H9 (cell line): ENCODE data around the gene TMPRSS3. TPM values are rescaled to one million over a fixed set of nuclear protein-coding genes. Genes with fewer than 3 reads are reported as not detected.
A peak's percentile ranks its signal among the peaks of the same experiment; 100 is the strongest.

Experiments
- DNase-seq: peaks from one replicate; pipeline ENCODE4 v3.0.0-alpha.2; 2017
- H2AFZ ChIP-seq: one replicate; pipeline ENCODE4 v1.6.1; 2013; ENCODE audit warnings: mild to moderate bottlenecking, low read length, control low read depth, moderate library complexity
- H2AK5ac ChIP-seq: 2 replicates; pipeline ENCODE4 v1.6.1; 2013; ENCODE audit warnings: low read length, control low read depth, mixed read lengths; ENCODE audit not compliant: insufficient read length
- H2BK120ac ChIP-seq: one replicate; pipeline ENCODE4 v1.6.1; 2013; ENCODE audit warnings: low read depth, mild to moderate bottlenecking, low read length, control low read depth, inconsistent platforms; ENCODE audit not compliant: poor library complexity, severe bottlenecking
- H2BK12ac ChIP-seq: 2 replicates; pipeline ENCODE4 v1.6.1; 2013; ENCODE audit warnings: low read length, control low read depth, mixed read lengths, low read depth; ENCODE audit not compliant: insufficient read length
- H2BK15ac ChIP-seq: 2 replicates; pipeline ENCODE4 v1.6.1; 2013; ENCODE audit warnings: low read depth, low read length, control low read depth
- H2BK20ac ChIP-seq: one replicate; pipeline ENCODE4 v1.6.1; 2013; ENCODE audit warnings: low read depth, mild to moderate bottlenecking, low read length, control low read depth, inconsistent platforms; ENCODE audit not compliant: poor library complexity, severe bottlenecking
- H2BK5ac ChIP-seq: 2 replicates; pipeline ENCODE4 v1.6.1; 2013; ENCODE audit warnings: low read length, control low read depth, mixed read lengths; ENCODE audit not compliant: insufficient read length
- H3K14ac ChIP-seq: 2 replicates; pipeline ENCODE4 v1.6.1; 2013; ENCODE audit warnings: low read length, control low read depth; ENCODE audit not compliant: insufficient read depth
- H3K18ac ChIP-seq: 2 replicates; pipeline ENCODE4 v1.6.1; 2013; ENCODE audit warnings: low read depth, mild to moderate bottlenecking, mixed read lengths, low read length, control low read depth; ENCODE audit not compliant: insufficient read length
- H3K23ac ChIP-seq: 2 replicates; pipeline ENCODE4 v1.6.1; 2013; ENCODE audit warnings: low read length, control low read depth, mixed read lengths, low read depth; ENCODE audit not compliant: insufficient read length
- H3K23me2 ChIP-seq: 2 replicates; pipeline ENCODE4 v1.6.1; 2013; ENCODE audit warnings: low read depth, mild to moderate bottlenecking, mixed read lengths, low read length, control low read depth; ENCODE audit not compliant: insufficient read length, poor library complexity, severe bottlenecking
- H3K27ac ChIP-seq: 2 replicates; pipeline ENCODE4 v1.5.1; 2013; ENCODE audit warnings: low read length, control low read depth, mixed read lengths, low read depth; ENCODE audit not compliant: insufficient read length
- H3K27me3 ChIP-seq: 2 replicates; pipeline ENCODE4 v1.6.1; 2013; ENCODE audit warnings: low read length, control low read depth, inconsistent platforms; ENCODE audit not compliant: insufficient read depth
- H3K4ac ChIP-seq: 2 replicates; pipeline ENCODE4 v1.6.1; 2013; ENCODE audit warnings: low read depth, mild to moderate bottlenecking, control low read depth, inconsistent platforms, low read length, moderate library complexity
- H3K4me1 ChIP-seq: 2 replicates; pipeline ENCODE4 v1.6.1; 2013; ENCODE audit warnings: low read length, control low read depth, inconsistent platforms; ENCODE audit not compliant: insufficient read depth
- H3K4me2 ChIP-seq: 2 replicates; pipeline ENCODE4 v1.6.1; 2013; ENCODE audit warnings: low read length, control low read depth, mixed read lengths; ENCODE audit not compliant: insufficient read length, insufficient read depth
- H3K56ac ChIP-seq: 2 replicates; pipeline ENCODE4 v1.6.1; 2013; ENCODE audit warnings: low read depth, mild to moderate bottlenecking, mixed read lengths, low read length, control low read depth; ENCODE audit not compliant: insufficient read length
- H3K79me1 ChIP-seq: 2 replicates; pipeline ENCODE4 v1.6.1; 2013; ENCODE audit warnings: low read depth, mild to moderate bottlenecking, moderate library complexity, low read length, control low read depth, inconsistent platforms; ENCODE audit not compliant: insufficient read depth, poor library complexity, severe bottlenecking
- H3K79me2 ChIP-seq: 2 replicates; pipeline ENCODE4 v1.6.1; 2013; ENCODE audit warnings: low read length, control low read depth, inconsistent platforms; ENCODE audit not compliant: insufficient read depth
- H3K9ac ChIP-seq: 2 replicates; pipeline ENCODE4 v1.6.1; 2013; ENCODE audit warnings: low read length, control low read depth, mixed read lengths; ENCODE audit not compliant: insufficient read length; ENCODE audit errors: extremely low read depth
- H3K9me3 ChIP-seq: one replicate; pipeline ENCODE4 v1.6.1; 2013; ENCODE audit warnings: low read depth, low read length, inconsistent platforms; ENCODE audit not compliant: control insufficient read depth
- H3T11ph ChIP-seq: one replicate; pipeline ENCODE4 v1.6.1; 2013; ENCODE audit warnings: mild to moderate bottlenecking, low read length, control low read depth, inconsistent platforms
- H4K20me1 ChIP-seq: one replicate; pipeline ENCODE4 v1.6.1; 2013; ENCODE audit not compliant: control insufficient read depth, insufficient read length, insufficient read depth
- H4K5ac ChIP-seq: 2 replicates; pipeline ENCODE4 v1.6.1; 2013; ENCODE audit warnings: low read depth, mild to moderate bottlenecking, mixed read lengths, low read length, control low read depth; ENCODE audit not compliant: insufficient read length
- H4K8ac ChIP-seq: replicated peaks from 2 replicates; pipeline ENCODE4 v1.6.1; 2013; ENCODE audit warnings: low read length, control low read depth, mixed read lengths, low read depth; ENCODE audit not compliant: insufficient read length
- H4K91ac ChIP-seq: 2 replicates; pipeline ENCODE4 v1.6.1; 2013; ENCODE audit warnings: low read depth, mild to moderate bottlenecking, moderate library complexity, mixed read lengths, low read length, control low read depth; ENCODE audit not compliant: insufficient read length
- H3K27ac Mint-ChIP-seq, 3 experiments: 2 replicates in 2 of 3; 3 replicates in 1 of 3; pipeline ENCODE4 v1.8.0; 2020 to 2021; ENCODE audit warnings: mixed read lengths in 3 of 3, mild to moderate bottlenecking in 1 of 3, moderate library complexity in 1 of 3
- H3K27me3 Mint-ChIP-seq: 2 replicates; pipeline ENCODE4 v1.8.0; 2021; ENCODE audit warnings: low read depth, mild to moderate bottlenecking, moderate library complexity, mixed read lengths
- H3K36me3 Mint-ChIP-seq, 3 experiments: 2 replicates in 2 of 3; 3 replicates in 1 of 3; pipeline ENCODE4 v1.8.0; 2020 to 2021; ENCODE audit warnings: low read depth in 3 of 3, mixed read lengths in 3 of 3; ENCODE audit not compliant: insufficient read depth in 1 of 3
- H3K4me1 Mint-ChIP-seq, 2 experiments: 2 replicates each; pipeline ENCODE4 v1.8.0; 2020; ENCODE audit warnings: mixed read lengths in 2 of 2
- H3K4me3 Mint-ChIP-seq, 2 experiments: 2 replicates in 1 of 2; 3 replicates in 1 of 2; pipeline ENCODE4 v1.8.0; 2020 to 2021; ENCODE audit warnings: mild to moderate bottlenecking in 2 of 2, mixed read lengths in 2 of 2, moderate library complexity in 1 of 2
- H3K9me3 Mint-ChIP-seq, 2 experiments: 2 replicates in 1 of 2; 3 replicates in 1 of 2; pipeline ENCODE4 v1.8.0; 2020; ENCODE audit warnings: mild to moderate bottlenecking in 2 of 2, mixed read lengths in 2 of 2, moderate library complexity in 1 of 2
- CTCF ChIP-seq: fragments of 200-600 bp; sonication (generic); conservative IDR thresholded peaks from 3 replicates; pipeline ENCODE4 v1.8.0; 2021; ENCODE audit warnings: antibody characterized with exemption, mild to moderate bottlenecking
- WGBS: extraction: QIAGEN DNeasy Blood & Tissue Kit; methylation state at CpG from one replicate; pipeline ENCODE4 v1.1.7; 2013; ENCODE audit warnings: missing lambda C conversion rate, low lambda C conversion rate, mixed read lengths; ENCODE audit not compliant: insufficient read length; ENCODE audit errors: extremely low coverage; 5-methylcytosine and 5-hydroxymethylcytosine counted together
- total RNA-seq: library from RNA; stranded (reverse); gene quantifications from 2 replicates; pipeline ENCODE4 v1.2.1, GENCODE V29; 2021

The TMPRSS3 gene
- total RNA-seq, 1 experiment from 2014 or later = 0.31 TPM

- Histone ChIP-seq H3K79me1 (no peaks in the 10 kb centered on the region), H2BK120ac (no peak overlapping the region), H2AK5ac (no peak overlapping the region), H3T11ph (no peak overlapping the region), H2BK12ac (no peak overlapping the region), H3K9ac (no peak overlapping the region), H3K14ac (no peak overlapping the region), H3K27ac (no peak overlapping the region), H3K4me2 (no peak overlapping the region), H3K56ac (no peak overlapping the region), H4K91ac (no peak overlapping the region), H3K27me3 (no peaks in the 10 kb centered on the region), H4K20me1 (no peaks in the 10 kb centered on the region), H3K18ac (no peak overlapping the region), H2AFZ (no peak overlapping the region), H4K5ac (no peak overlapping the region), H3K79me2 (no peaks in the 10 kb centered on the region), H3K9me3 (no peaks in the 10 kb centered on the region), H2BK5ac (no peak overlapping the region), H3K23me2 (no peaks in the 10 kb centered on the region), H4K8ac (no peak overlapping the region), H2BK15ac (no peak overlapping the region), H3K23ac (no peak overlapping the region), H3K4me1 (no peaks in the 10 kb centered on the region), H3K4ac (no peak overlapping the region), H2BK20ac (no peak overlapping the region)
- H3K4me3 Mint-ChIP-seq = no peak overlapping the region
- no peak for TF ChIP-seq CTCF
- 0 out of 7 replicates have a peak overlapping the region, but pooled peaks of 1 of the 3 experiments have one; percentile 44 for H3K27ac Mint-ChIP-seq
- peaks cover 6 to 11% of the 10 kb centered on the region in 2 experiments for H3K4me1 Mint-ChIP-seq
- no peak for DNase-seq
- peaks cover 25% of the 10 kb centered on the region for H3K27me3 Mint-ChIP-seq
- no CpG with 5 or more reads among the region's 3 CpGs for WGBS
- no peaks in the 10 kb centered on the region for H3K36me3 Mint-ChIP-seq
- no peaks in the 10 kb centered on the region for H3K9me3 Mint-ChIP-seq
These were observed 19.9 kb downstream of the TMPRSS3 start for GRCh38 chr21:42375966-42376337.
